ENCODE data around the gene GRAMD2B.

Gene GRAMD2B

DNA sequence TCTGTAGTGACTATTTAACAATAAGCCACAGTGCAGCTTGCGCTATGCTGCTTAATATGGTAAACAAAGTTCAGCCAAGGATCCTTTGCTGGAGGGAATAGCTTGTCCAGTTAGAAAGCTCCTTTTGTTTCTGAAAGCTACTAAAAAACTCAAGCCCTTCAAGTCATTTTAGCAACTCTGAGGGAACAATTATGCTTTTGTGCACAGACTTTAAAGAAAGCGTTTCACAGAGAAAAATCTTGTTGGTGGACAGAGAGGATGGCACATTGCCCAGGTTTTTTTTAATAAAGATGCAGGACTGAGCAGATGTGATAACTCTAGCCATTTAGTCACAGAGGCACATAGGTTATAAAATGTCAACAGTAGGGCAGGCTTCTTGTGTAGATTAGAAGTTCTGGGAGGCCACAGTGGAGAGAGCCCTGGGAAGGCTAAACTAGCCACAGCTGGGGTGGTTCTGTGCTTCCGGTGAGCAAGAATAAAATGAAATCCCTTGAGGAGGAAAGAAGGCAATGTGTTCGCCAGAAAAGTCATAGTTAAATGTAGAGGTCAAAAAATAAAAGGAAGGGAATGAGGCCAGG is 108.4 kb downstream of the GRAMD2B start:
- no peak overlapping the region for H3K4me3 ChIP-seq (ENCODE audit: low read depth, low read length)
- TF ChIP-seq, protein P1, sequence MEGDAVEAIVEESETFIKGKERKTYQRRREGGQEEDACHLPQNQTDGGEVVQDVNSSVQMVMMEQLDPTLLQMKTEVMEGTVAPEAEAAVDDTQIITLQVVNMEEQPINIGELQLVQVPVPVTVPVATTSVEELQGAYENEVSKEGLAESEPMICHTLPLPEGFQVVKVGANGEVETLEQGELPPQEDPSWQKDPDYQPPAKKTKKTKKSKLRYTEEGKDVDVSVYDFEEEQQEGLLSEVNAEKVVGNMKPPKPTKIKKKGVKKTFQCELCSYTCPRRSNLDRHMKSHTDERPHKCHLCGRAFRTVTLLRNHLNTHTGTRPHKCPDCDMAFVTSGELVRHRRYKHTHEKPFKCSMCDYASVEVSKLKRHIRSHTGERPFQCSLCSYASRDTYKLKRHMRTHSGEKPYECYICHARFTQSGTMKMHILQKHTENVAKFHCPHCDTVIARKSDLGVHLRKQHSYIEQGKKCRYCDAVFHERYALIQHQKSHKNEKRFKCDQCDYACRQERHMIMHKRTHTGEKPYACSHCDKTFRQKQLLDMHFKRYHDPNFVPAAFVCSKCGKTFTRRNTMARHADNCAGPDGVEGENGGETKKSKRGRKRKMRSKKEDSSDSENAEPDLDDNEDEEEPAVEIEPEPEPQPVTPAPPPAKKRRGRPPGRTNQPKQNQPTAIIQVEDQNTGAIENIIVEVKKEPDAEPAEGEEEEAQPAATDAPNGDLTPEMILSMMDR (IDR thresholded peaks at IDR 0.05; ENCODE audit: borderline replicate concordance, insufficient read depth, low read depth, low read length) = no peak

DNA sequence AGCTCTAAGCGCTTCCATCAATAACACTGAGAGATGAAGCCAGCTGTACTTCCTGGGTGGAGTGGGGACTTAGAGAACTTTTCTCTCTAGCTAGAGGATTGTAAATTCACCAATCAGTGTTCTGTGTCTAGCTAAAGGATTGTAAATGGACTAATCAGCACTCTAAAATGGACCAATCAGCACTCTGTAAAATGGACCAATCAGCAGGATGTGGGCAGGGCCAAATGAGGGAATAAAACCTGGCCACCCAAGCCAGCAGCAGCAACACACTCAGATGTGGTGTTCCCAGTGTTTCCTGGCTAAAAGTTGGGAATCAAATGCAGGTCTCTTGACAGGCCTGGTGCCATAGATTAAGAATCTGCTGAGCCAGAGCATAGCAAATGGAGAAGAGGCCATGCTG is 111.3 kb downstream of the GRAMD2B start:
- TF ChIP-seq, protein P1 (IDR thresholded peaks at IDR 0.05; ENCODE audit: borderline replicate concordance, insufficient read depth, low read depth, low read length) = no peak
- no peak overlapping the region for H3K4me3 ChIP-seq (ENCODE audit: low read depth, low read length)

DNA sequence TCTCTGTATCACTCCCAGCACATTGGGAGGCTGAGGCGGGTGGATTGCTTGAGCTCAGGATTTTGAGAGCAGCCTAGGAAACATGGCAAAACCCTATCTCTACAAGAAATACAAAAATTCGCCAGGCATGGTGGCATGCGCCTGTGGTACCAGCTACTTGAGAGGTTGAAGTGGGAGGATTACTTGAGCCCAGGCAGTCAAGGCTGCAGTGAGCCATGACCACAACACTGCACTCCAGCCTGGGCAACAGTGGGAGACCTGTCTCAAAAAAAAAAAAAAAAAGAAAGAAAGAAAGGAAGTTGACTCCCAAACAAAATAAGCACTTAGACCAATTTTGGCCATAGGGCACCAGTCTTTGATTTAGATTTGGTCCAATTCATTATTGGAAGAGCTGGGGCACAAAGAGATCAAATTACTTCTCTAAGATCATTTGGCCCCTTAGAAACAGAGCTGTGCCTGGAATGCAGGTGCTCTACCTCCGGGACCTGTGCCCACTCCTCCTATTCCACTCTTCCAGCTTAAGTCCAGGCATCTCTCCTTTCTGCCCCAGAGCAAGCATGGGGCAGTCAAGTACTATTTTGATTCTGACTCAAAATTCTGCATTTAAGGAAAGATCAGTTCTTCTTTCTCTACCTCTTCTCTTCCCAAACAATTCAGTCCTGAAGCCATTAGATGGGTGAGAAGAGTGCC is 112.8 kb downstream of the GRAMD2B start:
- TF ChIP-seq, protein P1 (IDR thresholded peaks at IDR 0.05; ENCODE audit: borderline replicate concordance, insufficient read depth, low read depth, low read length) = no peak
- no peak overlapping the region for H3K4me3 ChIP-seq (ENCODE audit: low read depth, low read length)

DNA sequence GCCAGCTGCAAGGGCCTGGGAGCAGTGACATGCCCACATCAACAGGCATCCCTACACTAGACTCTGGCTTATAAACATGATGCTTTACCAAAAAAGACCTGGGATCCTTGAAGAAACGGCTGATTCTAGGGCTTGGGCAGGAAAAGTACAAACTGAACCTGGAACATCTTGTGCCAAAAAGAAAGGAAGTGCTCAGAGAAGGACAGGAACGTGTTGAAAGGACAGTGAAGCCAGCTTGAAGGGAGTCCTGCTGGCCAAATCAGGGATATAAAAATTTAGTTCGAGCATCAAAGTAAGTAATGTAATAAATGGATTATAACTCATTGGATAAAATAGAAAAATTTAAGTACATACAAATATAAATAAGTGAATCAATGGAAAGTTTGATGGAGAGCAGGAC is 113.7 kb downstream of the GRAMD2B start:
- H3K4me3 ChIP-seq (ENCODE audit: low read depth, low read length) = no peak overlapping the region
- TF ChIP-seq, protein P1 (IDR thresholded peaks at IDR 0.05; ENCODE audit: borderline replicate concordance, insufficient read depth, low read depth, low read length) = no peak

DNA sequence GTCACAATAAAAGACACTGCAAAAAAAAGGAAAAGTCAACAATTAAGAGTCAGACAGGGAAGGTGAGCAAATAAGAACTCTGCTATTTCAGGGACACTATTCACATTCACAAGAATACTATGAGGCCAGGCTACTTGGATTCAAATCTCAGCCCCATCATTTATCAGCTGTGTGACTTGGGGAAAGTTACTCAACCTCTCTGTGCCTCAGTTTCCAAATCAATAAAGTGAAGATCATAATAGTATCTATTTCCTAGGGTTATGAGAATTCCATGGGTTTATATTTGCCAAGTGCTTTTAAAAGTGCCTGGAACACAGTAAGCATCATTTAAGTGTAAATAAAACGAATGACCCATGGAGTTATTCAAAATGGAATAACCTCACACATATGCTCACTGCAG is 115.4 kb downstream of the GRAMD2B start:
- H3K4me3 ChIP-seq (ENCODE audit: low read depth, low read length) = no peak overlapping the region
- TF ChIP-seq, protein P1 (IDR thresholded peaks at IDR 0.05; ENCODE audit: borderline replicate concordance, insufficient read depth, low read depth, low read length) = no peak

DNA sequence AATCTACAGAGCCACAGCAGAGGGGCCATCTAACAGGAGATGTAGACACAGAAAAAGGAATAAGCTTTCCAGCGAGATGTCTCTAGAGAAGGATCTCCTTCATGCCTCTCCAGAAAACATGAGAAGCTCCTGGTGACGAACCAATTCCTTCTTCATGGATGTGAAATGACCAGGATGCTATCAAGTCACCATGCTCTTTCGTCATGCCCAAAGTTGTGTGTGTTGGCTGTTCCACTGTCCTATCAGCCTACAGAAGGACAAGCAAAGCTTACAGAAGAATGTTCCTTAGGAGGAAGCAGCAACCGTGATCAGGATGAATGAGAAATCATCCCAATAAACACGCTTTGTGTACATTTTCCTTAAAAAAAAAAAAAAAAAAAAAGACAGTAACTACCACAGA is 117.4 kb downstream of the GRAMD2B start:
- H3K4me3 ChIP-seq (ENCODE audit: low read depth, low read length) = no peak overlapping the region
- TF ChIP-seq, protein P1 (IDR thresholded peaks at IDR 0.05; ENCODE audit: borderline replicate concordance, insufficient read depth, low read depth, low read length) = no peak

DNA sequence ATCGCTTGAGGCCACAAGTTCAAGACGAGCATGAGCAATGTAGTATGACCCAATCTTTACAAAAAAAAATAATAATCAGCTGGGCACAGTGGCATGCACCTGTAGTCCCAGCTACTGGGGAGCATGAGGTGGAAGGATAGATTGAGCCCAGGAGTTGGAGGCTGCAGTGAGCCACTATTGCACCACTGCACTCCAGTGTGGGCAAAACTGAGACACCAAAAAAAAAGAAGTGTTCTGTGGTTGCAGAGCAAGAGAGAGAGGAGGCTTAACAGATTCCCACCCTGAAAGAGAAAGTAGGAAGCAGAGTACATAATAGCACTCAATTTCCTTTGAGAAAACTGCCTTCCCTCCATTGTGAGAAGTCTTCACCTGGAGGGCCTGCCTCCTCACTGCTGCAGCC is 119.2 kb downstream of the GRAMD2B start:
- TF ChIP-seq, protein P1 (IDR thresholded peaks at IDR 0.05; ENCODE audit: borderline replicate concordance, insufficient read depth, low read depth, low read length) = no peak
- no peak overlapping the region for H3K4me3 ChIP-seq (ENCODE audit: low read depth, low read length)

All from GM12875 (cell line).